ENCODE data around the gene LONP2.

Gene LONP2

DNA sequence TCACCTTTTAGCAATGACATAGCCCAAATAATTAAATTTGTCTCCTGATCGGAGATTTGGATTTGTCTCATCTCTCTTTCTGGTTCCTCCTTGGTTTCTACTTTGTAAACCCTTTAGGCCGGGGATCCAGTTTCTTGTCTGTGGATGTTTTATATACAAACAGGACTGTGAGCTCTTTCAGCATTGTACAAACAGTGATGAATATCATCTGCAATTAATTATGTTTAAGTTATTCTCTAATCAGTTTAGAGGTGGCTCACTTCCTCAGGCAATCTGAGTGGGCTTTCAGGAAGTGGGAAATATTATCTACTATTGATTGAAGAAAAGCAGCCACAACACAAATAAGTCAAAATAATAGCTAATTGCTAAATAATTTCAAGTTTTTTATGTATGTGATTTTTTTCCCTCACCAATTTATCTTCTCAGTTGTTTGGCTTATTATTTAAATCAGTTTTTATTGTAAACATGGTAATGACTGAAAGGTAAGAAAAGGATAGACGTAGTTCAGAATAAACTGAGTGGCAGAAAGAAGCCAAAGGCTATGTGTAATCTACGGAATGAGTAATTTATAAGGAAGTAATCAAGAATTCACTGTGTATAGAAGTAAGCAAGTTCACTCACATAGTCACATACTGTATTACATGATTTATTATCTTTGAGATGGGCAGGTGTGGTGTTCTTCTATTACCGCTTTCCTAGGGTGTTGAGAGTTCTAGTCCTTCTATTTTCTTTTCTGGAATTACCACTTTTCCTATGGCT lies 6.6 kb downstream of the LONP2 start:
- peak; percentile 93 for TF ChIP-seq JUND (IDR thresholded peaks at IDR 0.05; ENCODE audit: low read depth)
- in situ Hi-C loops (cut with HindIII; ENCODE audit: low pct_unique_long_range_greater_than_20kb, low sequenced_read_pairs): no loop called here
- peak in 1 of 2 experiments; percentile 91 for DNase-seq (ENCODE audit: low read depth in 1 of 2, low spot score in 1 of 2)

DNA sequence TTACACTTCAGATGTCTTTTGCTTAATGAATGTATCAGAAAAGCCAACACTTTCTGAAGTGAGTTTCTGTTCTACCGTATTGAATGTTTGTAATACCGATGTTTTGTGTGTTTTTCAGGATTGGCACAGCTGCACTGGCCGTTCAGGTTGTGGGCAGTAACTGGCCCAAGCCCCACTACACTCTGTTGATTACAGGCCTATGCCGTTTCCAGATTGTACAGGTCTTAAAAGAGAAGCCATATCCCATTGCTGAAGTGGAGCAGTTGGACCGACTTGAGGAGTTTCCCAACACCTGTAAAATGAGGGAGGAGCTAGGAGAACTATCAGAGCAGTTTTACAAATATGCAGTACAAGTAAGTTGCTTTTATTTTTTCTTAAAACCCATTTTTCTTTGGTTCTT lies 7.9 kb downstream of the LONP2 start:
- in situ Hi-C loops (cut with HindIII; ENCODE audit: low pct_unique_long_range_greater_than_20kb, low sequenced_read_pairs): no loop called here
- TF ChIP-seq JUND (IDR thresholded peaks at IDR 0.05; ENCODE audit: low read depth): no peak
- DNase-seq (ENCODE audit: low read depth in 1 of 2, low spot score in 1 of 2): peak in 1 of 2 experiments; percentile 46

DNA sequence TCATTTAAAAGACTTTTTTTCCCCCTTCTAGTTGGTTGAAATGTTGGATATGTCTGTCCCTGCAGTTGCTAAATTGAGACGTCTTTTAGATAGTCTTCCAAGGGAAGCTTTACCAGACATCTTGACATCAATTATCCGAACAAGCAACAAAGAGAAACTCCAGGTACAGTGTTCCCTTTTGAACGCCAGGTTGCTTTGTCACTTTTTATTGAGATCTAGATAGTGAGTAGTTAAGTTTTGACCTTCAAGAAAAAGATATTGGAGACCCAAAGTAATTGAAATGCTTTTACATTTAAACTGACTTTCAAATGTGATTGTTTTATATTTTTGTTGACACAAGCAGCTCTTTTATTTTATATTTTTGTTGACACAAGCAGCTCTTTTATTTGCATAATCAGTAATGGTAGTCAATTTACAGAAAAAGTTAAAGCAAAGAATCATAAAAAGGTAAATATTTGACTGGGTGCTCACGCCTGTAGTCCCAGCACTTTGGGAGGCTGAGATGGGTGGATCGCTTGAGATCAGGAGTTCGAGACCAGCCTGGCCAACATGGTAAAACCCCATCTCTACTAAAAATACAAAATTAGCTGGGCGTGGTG lies 12.6 kb downstream of the LONP2 start:
- in situ Hi-C loops (cut with HindIII; ENCODE audit: low pct_unique_long_range_greater_than_20kb, low sequenced_read_pairs): no loop called here
- no peak for DNase-seq (ENCODE audit: low read depth in 1 of 2, low spot score in 1 of 2)
- TF ChIP-seq JUND (IDR thresholded peaks at IDR 0.05; ENCODE audit: low read depth): no peak

DNA sequence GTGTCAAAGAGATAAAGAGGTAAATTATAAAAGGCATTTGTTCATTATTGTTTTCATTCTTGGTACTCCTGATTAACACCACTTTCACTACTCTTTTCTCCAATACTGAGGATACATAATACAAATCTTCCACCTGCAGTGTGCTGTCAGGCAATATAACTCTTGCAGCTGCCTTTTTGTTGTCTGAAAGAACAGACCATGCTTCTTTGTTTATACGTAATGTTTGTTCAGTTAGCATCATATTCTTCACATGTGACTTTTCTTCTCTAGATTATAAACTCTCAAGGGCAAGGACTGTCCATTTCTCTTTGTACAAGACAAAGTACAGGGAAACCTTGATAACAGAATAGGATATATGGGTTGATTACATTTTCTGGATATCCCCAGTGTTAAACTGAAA lies 17.5 kb downstream of the LONP2 start:
- DNase-seq (ENCODE audit: low read depth in 1 of 2, low spot score in 1 of 2): no peak
- TF ChIP-seq JUND (IDR thresholded peaks at IDR 0.05; ENCODE audit: low read depth): no peak
- in situ Hi-C loops (cut with HindIII; ENCODE audit: low pct_unique_long_range_greater_than_20kb, low sequenced_read_pairs): no loop called here

DNA sequence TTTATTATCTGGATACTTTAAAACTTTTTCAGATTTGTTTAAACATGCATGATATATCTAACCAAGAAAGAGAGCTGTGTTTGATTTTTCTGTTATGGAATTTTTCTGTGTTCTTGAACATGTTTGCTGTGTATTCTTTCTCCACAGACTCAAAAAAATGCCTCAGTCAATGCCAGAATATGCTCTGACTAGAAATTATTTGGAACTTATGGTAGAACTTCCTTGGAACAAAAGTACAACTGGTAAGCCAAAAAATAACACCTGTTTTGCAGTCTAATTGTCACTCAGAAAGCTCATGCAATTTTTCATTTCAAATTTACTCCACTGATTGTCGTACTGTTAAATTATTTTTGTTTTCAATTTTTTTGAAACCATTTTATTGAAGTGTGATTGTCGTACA lies 18.5 kb downstream of the LONP2 start:
- DNase-seq (ENCODE audit: low read depth in 1 of 2, low spot score in 1 of 2): no peak
- TF ChIP-seq JUND (IDR thresholded peaks at IDR 0.05; ENCODE audit: low read depth): no peak
- in situ Hi-C loops (cut with HindIII; ENCODE audit: low pct_unique_long_range_greater_than_20kb, low sequenced_read_pairs): no loop called here

DNA sequence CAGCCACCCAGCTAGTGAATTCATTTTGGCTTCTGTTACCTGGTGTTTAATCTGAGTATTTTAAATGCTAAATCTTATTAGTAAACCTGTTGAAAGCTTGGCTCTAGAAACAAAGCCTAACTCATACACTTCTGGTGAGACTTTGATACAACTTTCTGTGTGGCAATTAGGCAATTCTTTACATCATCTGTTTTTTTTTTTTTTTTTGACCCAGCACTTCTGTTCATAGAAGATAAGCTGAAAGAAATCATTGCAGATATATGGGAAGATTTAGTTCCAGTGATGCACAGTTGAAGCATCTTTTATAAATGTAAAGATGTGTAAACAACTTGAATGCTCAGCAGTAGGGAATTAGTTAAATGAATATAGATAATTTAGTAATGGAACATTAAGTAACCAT lies 24.9 kb downstream of the LONP2 start:
- no peak for TF ChIP-seq JUND (IDR thresholded peaks at IDR 0.05; ENCODE audit: low read depth)

DNA sequence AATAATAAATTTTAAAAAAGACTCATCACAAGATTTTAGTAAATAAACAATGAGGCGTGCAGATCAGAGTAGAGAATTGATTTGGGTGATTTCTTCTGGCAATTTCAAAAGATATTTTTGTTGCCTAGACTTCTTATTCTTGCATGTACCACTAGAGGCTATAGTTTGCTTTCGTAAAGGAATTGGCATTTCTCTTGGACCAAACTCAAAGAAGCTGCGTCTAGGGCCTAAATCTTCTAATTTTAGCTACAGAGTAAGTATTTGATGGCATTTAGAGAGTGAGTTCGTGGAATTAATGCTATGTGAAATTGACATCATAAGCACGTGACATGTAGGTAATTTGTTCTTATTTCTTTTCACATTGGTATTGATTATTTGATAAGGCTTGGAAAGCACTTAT lies 27.6 kb downstream of the LONP2 start:
- in situ Hi-C loops (cut with HindIII; ENCODE audit: low pct_unique_long_range_greater_than_20kb, low sequenced_read_pairs): no loop called here
- no peak for TF ChIP-seq JUND (IDR thresholded peaks at IDR 0.05; ENCODE audit: low read depth)
- DNase-seq (ENCODE audit: low read depth in 1 of 2, low spot score in 1 of 2): no peak

More for the DNA sequence above, 24.9 kb downstream of the LONP2 start:
- DNase-seq (ENCODE audit: low read depth in 1 of 2, low spot score in 1 of 2): no peak
- in situ Hi-C loops (cut with HindIII; ENCODE audit: low pct_unique_long_range_greater_than_20kb, low sequenced_read_pairs): no loop called here

DNA sequence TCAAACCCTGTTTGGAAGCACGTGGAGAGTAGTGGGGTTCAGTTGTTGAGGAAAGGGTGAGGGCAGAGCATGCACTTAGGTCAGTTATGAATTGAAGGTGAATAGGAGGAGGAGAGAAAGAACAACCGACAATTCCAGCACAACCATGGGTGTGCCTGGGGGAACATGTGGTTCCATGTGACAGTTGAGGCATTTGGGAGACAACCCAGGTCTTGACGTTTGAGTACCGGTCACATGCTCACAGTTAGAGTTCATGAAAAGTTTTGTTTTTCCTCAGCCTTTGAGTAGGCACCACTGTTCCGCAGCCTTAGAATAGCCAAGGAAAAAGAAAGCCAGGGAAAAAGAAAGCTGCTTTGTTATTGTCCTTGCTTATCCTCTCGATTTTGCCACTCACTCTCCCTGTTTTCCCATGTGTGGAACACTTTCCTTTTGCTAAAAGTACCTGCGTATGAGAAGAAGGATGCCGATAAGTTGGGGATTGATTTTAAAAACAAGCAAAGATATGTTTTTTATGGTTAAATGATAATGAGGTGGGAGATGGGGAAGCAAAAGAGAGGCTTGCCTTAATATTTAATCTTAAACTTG lies 28.8 kb downstream of the LONP2 start:
- in situ Hi-C loops (cut with HindIII; ENCODE audit: low pct_unique_long_range_greater_than_20kb, low sequenced_read_pairs): no loop called here
- TF ChIP-seq JUND (IDR thresholded peaks at IDR 0.05; ENCODE audit: low read depth): no peak
- no peak for DNase-seq (ENCODE audit: low read depth in 1 of 2, low spot score in 1 of 2)

DNA sequence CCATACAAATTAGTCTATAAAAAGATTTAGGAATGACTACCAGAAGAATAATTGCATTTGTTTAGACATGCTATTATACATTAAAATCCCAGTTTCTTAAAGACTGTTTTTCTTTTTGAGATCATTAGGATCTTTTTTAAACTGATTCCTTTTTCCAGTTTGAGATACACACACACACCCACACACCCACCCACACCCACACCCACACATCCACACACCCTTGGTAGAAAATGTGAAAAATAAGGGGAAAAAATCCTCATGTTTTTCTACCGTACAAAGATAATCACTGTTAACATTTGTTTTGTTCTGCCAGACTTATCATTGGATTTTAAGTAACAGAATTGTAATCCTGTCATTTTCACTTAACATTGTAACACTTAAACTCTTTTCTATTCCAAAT lies 30.4 kb downstream of the LONP2 start:
- no peak for TF ChIP-seq JUND (IDR thresholded peaks at IDR 0.05; ENCODE audit: low read depth)
- in situ Hi-C loops (cut with HindIII; ENCODE audit: low pct_unique_long_range_greater_than_20kb, low sequenced_read_pairs): no loop called here
- no peak for DNase-seq (ENCODE audit: low read depth in 1 of 2, low spot score in 1 of 2)

DNA sequence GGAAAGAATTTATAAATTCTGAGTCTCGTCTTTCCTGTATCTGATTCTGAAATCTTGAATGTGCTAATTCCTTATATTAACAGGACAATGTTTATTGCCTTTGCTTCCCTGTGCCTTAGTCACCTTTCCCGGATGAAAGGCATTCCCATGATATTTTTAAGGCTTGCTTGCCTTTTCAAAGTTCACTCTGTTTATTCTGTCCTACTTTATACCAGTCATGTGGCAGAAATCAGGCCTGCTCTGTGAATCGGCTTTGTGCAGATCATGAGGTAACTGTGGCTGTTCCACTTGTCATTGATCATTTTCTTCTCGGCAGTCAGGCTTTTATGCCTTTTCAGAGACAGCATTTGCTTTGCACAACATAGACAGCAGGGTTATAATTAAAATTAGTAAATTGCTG lies 32.0 kb downstream of the LONP2 start:
- no peak for TF ChIP-seq JUND (IDR thresholded peaks at IDR 0.05; ENCODE audit: low read depth)
- in situ Hi-C loops (cut with HindIII; ENCODE audit: low pct_unique_long_range_greater_than_20kb, low sequenced_read_pairs): no loop called here
- DNase-seq (ENCODE audit: low read depth in 1 of 2, low spot score in 1 of 2): no peak

DNA sequence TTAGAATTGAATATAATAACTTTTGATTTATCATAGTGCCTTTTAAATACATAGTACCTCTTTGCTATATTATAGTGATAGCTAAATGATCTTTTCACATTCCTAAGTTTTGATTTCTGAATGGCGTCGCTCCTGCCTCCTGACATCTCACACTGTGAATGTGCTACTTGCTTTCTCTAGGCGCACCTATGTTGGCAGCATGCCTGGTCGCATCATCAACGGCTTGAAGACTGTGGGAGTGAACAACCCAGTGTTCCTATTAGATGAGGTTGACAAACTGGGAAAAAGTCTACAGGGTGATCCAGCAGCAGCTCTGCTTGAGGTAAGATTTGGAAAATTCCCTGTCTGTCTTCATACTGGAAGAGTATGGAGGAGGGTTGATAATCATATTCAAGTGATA lies 33.1 kb downstream of the LONP2 start:
- no peak for TF ChIP-seq JUND (IDR thresholded peaks at IDR 0.05; ENCODE audit: low read depth)
- in situ Hi-C loops (cut with HindIII; ENCODE audit: low pct_unique_long_range_greater_than_20kb, low sequenced_read_pairs): no loop called here
- DNase-seq (ENCODE audit: low read depth in 1 of 2, low spot score in 1 of 2): no peak

DNA sequence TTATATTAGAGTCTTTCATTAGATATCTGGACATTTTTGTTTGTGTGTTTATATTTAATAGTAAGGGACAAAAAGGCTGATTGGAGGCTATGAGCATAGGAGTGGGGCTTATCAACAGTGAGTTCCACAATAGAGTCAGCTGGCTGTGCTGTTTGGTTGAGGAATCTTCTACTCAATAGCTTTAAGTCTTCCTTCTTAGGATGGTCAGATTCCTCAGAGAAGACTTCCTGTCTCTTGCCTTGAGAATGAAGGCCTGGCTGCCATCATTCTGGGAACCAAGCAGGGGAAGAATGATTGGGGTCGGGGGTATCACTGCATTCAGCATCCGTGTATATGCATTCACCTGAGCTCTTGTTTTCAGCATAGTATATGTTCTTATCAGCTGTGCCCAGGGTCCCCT lies 35.1 kb downstream of the LONP2 start:
- no peak for DNase-seq (ENCODE audit: low read depth in 1 of 2, low spot score in 1 of 2)
- no peak for TF ChIP-seq JUND (IDR thresholded peaks at IDR 0.05; ENCODE audit: low read depth)
- in situ Hi-C loops (cut with HindIII; ENCODE audit: low pct_unique_long_range_greater_than_20kb, low sequenced_read_pairs): no loop called here

DNA sequence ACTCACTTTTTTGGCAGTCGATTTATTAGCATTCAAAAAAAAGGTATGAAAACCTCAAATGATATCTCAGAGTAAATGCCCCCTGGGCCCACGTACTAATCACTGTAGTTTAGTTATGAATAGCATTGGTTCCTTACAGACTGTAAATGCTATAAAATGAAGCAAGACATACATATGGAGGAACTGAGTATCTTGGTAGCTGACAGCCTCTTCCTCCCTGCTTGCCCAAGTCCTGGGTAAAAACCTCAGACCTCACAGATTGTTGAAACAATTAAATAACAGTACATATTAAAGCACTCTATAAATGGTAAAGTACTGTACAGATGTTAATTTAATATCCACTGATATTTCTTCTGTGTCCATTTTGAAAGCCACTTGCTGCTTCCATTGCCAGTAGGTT lies 36.4 kb downstream of the LONP2 start:
- in situ Hi-C loops (cut with HindIII; ENCODE audit: low pct_unique_long_range_greater_than_20kb, low sequenced_read_pairs): no loop called here
- no peak for TF ChIP-seq JUND (IDR thresholded peaks at IDR 0.05; ENCODE audit: low read depth)
- no peak for DNase-seq (ENCODE audit: low read depth in 1 of 2, low spot score in 1 of 2)
